Fibroblast of pulmonary artery (primary cell): ENCODE measurements around the gene BHMT2.

Source experiments
- DNase-seq: peaks from one replicate; pipeline ENCODE4 v3.0.0-alpha.2; 2010; ENCODE audit warnings: low read depth
- H3K4me3 ChIP-seq: replicated peaks from 2 replicates; pipeline ENCODE4 v1.5.1; 2011; ENCODE audit warnings: low read depth, mild to moderate bottlenecking, control low read depth, low read length, moderate library complexity
- TF ChIP-seq, protein P1 (sequence below): IDR thresholded peaks from 2 replicates; pipeline ENCODE4 v1.5.1; 2011; ENCODE audit warnings: mild to moderate bottlenecking, control low read depth, low read length, inconsistent platforms; ENCODE audit errors: missing control alignments

Gene BHMT2, protein sequence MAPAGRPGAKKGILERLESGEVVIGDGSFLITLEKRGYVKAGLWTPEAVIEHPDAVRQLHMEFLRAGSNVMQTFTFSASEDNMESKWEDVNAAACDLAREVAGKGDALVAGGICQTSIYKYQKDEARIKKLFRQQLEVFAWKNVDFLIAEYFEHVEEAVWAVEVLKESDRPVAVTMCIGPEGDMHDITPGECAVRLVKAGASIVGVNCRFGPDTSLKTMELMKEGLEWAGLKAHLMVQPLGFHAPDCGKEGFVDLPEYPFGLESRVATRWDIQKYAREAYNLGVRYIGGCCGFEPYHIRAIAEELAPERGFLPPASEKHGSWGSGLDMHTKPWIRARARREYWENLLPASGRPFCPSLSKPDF

DNA sequence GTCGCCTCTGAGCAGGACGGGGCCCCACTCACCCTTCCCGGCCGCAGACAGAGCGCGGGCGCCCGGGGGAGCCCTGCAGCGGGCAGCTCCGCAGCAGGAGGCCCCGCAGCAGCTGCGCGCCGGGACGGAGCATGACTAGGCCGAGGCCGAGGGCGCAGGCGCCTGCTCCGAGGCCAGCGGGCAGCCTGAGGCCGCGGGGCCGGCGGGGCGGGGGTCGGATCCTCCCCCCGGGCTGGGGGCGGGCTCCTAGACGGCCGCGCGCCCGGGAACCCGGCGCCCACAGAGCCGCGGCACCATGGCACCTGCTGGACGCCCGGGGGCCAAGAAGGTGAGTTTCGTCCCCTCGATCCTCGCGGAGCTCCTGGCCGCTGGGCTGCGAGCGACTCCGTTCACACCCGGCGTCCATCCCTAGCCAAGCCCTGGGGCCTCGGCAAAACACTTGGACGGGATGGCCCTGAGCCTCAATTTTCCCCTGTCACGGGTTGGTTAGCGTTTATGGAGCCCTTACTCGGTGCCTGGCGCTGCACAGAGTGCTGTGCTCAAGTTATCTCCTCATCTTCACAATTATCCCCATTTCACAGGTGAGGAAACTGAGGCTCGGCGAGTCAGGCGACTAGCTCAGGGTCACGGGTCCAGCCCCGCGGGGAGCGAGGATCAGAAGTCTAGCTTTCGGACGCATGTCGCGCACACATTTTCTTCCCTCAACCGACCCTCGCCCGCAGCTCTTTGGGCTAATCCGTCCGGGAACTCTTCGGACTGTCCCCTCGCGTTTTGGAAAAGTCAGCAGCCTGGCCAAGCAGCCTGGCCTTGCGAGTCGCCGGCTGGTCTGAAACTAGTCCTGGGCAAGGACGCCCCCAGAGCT lies at the start of gene BHMT2, which contains the start of gene DMGDH:
TSS of gene BHMT2 (plus strand) at position 280 of the 862 bp plus-strand sequence. CDS start at position 296, 16 bp downstream.
TSS of gene DMGDH (minus strand) at position 187 of the 862 bp plus-strand sequence. CDS start at position 133, 54 bp downstream.
- DNase-seq, result peak; percentile 25

GRCh38 chr5:79020861-79021561 lies 48.6 kb upstream of the BHMT2 start:
- TF ChIP-seq, protein P1, sequence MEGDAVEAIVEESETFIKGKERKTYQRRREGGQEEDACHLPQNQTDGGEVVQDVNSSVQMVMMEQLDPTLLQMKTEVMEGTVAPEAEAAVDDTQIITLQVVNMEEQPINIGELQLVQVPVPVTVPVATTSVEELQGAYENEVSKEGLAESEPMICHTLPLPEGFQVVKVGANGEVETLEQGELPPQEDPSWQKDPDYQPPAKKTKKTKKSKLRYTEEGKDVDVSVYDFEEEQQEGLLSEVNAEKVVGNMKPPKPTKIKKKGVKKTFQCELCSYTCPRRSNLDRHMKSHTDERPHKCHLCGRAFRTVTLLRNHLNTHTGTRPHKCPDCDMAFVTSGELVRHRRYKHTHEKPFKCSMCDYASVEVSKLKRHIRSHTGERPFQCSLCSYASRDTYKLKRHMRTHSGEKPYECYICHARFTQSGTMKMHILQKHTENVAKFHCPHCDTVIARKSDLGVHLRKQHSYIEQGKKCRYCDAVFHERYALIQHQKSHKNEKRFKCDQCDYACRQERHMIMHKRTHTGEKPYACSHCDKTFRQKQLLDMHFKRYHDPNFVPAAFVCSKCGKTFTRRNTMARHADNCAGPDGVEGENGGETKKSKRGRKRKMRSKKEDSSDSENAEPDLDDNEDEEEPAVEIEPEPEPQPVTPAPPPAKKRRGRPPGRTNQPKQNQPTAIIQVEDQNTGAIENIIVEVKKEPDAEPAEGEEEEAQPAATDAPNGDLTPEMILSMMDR, result peak; percentile 94
- H3K4me3 ChIP-seq, result peak overlapping the region; percentile 13
- peak; percentile 86 for DNase-seq

More for the DNA sequence above, at the start of gene BHMT2, which contains the start of gene DMGDH:
- peak within 1 kb of the TSS; percentile 29 for H3K4me3 ChIP-seq
- TF ChIP-seq, protein P1, result no peak

- TF ChIP-seq, protein P1, result no peak
- H3K4me3 ChIP-seq, result no peak overlapping the region
- no peak for DNase-seq
Observed at GRCh38 chr5:79021753-79022152, 47.8 kb upstream of the BHMT2 start.

DNA sequence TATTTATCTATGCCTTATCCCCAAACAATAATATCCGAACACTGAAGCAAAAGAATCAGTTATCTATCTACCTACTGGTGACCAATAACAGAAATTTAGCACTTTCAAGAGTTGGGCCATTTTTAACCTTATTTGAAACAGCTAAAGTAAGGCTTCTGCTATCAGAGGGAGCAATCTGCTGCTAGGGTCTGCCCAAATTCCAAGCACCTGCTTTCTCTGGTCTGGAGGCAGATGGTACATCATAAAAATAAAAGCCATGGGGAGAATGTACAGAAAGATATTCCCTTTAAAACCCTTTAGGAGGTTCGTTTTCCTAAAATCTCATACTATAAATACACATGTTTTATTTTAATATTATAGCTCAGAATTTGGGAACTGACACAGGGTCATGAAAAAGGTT lies 46.8 kb upstream of the BHMT2 start:
- DNase-seq, result no peak
- H3K4me3 ChIP-seq, result no peak overlapping the region
- TF ChIP-seq, protein P1, result no peak

- no peak for DNase-seq
- H3K4me3 ChIP-seq, result no peak overlapping the region
- TF ChIP-seq, protein P1, result no peak
Observed at GRCh38 chr5:79023348-79023747, 46.2 kb upstream of the BHMT2 start.

DNA sequence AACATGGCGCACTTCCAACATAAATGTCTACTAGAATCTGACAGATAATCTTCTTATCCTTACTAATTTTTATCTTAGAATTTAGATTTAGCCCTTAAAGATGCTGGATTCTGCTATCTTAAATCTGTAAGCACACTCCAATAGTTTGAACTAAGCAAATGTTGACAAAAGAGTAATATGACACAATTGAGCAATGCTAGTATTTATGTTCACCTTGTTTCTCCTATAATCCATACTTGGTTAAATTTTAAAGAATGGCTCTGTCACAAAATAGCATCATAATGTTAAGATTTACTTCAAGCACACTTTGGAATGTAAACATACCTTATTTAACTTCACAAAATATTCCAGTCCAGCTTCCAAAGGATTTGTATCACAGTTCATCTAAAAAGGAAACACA lies 45.6 kb upstream of the BHMT2 start:
- TF ChIP-seq, protein P1, result no peak
- no peak for DNase-seq

More for the DNA sequence above, 45.6 kb upstream of the BHMT2 start:
- no peak overlapping the region for H3K4me3 ChIP-seq
